ENCODE results near the gene PAPOLG. TPM values are rescaled to one million over a fixed set of nuclear protein-coding genes. Genes with fewer than 3 reads are reported as not detected.
"Not testable (repeated sequence)": the region's sequence is repeated elsewhere in the genome, so short reads cannot be mapped to it uniquely, and the experiment has no call there.

PAPOLG gene
- total and polyA plus RNA-seq, 9 donors = 8.0 to 18.4 (median 15.5) TPM

GRCh38 chr2:60806595-60806987 is 50.5 kb downstream of the PAPOLG start:
- intact Hi-C loops (cut with DNase I) = loop anchor here in 2 of 4 donors (10.0 kb wide), 1 partner anchor 188 kb away; no protein-coding TSS in a partner anchor

GRCh38 chr2:60806988-60807681 is 51.1 kb downstream of the PAPOLG start:
- no peaks in the 10 kb centered on the region for H3K4me1 ChIP-seq (ENCODE audit: insufficient read depth)
- no peak overlapping the region for H3K27ac ChIP-seq
- H3K4me3 ChIP-seq = no peak overlapping the region
- H3K36me3 ChIP-seq = no peaks in the 10 kb centered on the region
- no peak for DNase-seq
- 30 to 34% (median 32%) methylated on average over 6 of the region's 6 CpGs for WGBS, 3 donors
- H3K27me3 ChIP-seq = no peaks in the 10 kb centered on the region
- no peaks in the 10 kb centered on the region for H3K9me3 ChIP-seq
- intact Hi-C loops (cut with DNase I) = loop anchor here in 2 of 4 donors (10.0 kb wide), 1 partner anchor 188 kb away; no protein-coding TSS in a partner anchor
- TF ChIP-seq EP300 (IDR thresholded peaks at IDR 0.05) (no peak), CTCF (IDR thresholded peaks at IDR 0.05) (no peak), POLR2A (IDR thresholded peaks at IDR 0.05) (no peak)

More at GRCh38 chr2:60806595-60806987, 50.5 kb downstream of the PAPOLG start:
- no peaks in the 10 kb centered on the region for H3K27me3 ChIP-seq
- H3K36me3 ChIP-seq = no peaks in the 10 kb centered on the region
- H3K27ac ChIP-seq = no peak overlapping the region
- no peaks in the 10 kb centered on the region for H3K4me1 ChIP-seq (ENCODE audit: insufficient read depth)
- 74 to 83% (median 81%) methylated on average over 7 of the region's 7 CpGs for WGBS, 3 donors
- H3K4me3 ChIP-seq = no peak overlapping the region
- no peaks in the 10 kb centered on the region for H3K9me3 ChIP-seq
- no peak for DNase-seq
- TF ChIP-seq EP300 (IDR thresholded peaks at IDR 0.05) (no peak), POLR2A (IDR thresholded peaks at IDR 0.05) (no peak), CTCF (IDR thresholded peaks at IDR 0.05) (no peak)

- H3K27ac ChIP-seq = no peak overlapping the region
- no peaks in the 10 kb centered on the region for H3K27me3 ChIP-seq
- intact Hi-C loops (cut with DNase I) = loop anchor here in 2 of 4 donors (10.0 kb wide), 1 partner anchor 186 kb away; no protein-coding TSS in a partner anchor
- H3K4me3 ChIP-seq = no peak overlapping the region
- no peaks in the 10 kb centered on the region for H3K9me3 ChIP-seq
- TF ChIP-seq CTCF (IDR thresholded peaks at IDR 0.05) (no peak), POLR2A (IDR thresholded peaks at IDR 0.05) (no peak), EP300 (IDR thresholded peaks at IDR 0.05) (no peak)
- DNase-seq = no peak
- 89 to 94% (median 92%) methylated on average over 16 of the region's 16 CpGs for WGBS, 3 donors
- no peaks in the 10 kb centered on the region for H3K4me1 ChIP-seq (ENCODE audit: insufficient read depth)
- no peaks in the 10 kb centered on the region for H3K36me3 ChIP-seq
Observed at GRCh38 chr2:60808330-60808801, 52.3 kb downstream of the PAPOLG start.

DNA sequence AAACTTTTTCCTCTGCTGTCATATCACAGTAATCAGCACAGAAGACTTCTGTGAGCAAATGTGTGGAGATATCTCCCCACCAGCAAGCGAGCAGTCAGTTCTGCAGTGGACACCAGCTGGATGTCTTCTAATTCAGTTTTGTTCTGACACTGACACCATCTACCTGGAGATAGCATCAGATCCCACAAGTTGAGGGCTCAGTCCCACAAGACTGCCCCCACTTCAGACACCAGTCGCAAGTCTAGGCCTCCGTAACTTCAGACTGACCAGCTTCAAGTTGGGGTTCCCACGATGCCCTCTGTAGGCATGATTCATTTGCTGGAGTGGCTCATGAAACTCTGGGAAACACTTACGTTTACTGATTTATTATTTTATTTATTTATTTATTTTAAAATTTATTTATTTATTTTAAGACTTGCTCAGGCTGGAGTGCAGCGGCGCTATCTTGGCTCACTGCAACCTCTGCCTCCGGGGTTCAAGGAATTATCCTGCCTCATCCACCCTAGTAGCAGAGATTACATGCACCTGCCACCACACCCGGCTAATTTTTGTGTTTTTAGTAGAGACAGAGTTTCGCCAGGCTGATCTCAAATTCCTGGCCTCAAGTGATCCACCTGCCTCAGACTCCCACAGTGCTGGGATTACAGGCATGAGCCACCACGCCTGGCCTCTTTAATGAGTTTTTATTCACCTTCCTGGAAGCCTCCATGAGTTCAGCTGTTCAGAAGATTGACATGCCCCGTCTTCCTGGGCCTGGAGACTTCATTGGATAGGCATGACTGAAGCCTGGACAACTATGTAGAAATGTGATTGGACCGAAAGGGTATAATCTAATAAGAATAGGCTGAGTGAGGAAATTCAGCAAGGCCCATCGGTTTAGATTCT is 55.7 kb downstream of the PAPOLG start:
- TF ChIP-seq POLR2A (IDR thresholded peaks at IDR 0.05) = no peak
- TF ChIP-seq CTCF (IDR thresholded peaks at IDR 0.05) = no peak
- no peak for TF ChIP-seq EP300 (IDR thresholded peaks at IDR 0.05)
- Histone ChIP-seq H3K27ac (no peak overlapping the region), H3K4me3 (no peak overlapping the region), H3K27me3 (no peaks in the 10 kb centered on the region), H3K4me1 (ENCODE audit: insufficient read depth) (no peaks in the 10 kb centered on the region), H3K36me3 (no peaks in the 10 kb centered on the region), H3K9me3 (no peaks in the 10 kb centered on the region)
- WGBS, 3 donors = 86 to 90% (median 90%) methylated on average over 14 of the region's 14 CpGs
- intact Hi-C loops (cut with DNase I) = no loop called here
- DNase-seq = no peak

DNA sequence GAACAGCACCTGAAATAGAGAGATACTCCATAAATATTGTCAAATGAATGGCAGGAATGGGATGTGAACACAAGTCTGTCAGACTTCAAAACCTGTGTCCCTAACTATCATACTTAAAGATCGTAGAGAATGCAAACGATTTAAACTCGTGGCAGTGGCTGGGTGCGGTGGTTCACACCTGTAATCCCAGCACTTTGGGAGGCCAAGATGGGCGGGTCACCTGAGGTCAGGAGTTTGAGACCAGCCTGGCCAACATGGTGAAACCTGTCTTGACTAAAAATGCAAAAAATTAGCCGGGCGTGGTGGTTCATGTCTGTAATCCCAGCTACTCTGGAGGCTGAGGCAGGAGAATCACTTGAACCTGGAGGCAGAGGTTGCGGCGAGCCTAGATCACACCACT is 61.1 kb downstream of the PAPOLG start:
- H3K9me3 ChIP-seq; H3K27me3 ChIP-seq; H3K4me1 ChIP-seq (ENCODE audit: insufficient read depth); DNase-seq; H3K4me3 ChIP-seq; H3K27ac ChIP-seq; intact Hi-C loops (cut with DNase I); H3K36me3 ChIP-seq: not testable (repeated sequence)
- 88 to 90% (median 89%) methylated on average over 9 of the region's 9 CpGs for WGBS, 3 donors
